ENCODE results near the gene ZNF48.

The ZNF48 gene

DNA sequence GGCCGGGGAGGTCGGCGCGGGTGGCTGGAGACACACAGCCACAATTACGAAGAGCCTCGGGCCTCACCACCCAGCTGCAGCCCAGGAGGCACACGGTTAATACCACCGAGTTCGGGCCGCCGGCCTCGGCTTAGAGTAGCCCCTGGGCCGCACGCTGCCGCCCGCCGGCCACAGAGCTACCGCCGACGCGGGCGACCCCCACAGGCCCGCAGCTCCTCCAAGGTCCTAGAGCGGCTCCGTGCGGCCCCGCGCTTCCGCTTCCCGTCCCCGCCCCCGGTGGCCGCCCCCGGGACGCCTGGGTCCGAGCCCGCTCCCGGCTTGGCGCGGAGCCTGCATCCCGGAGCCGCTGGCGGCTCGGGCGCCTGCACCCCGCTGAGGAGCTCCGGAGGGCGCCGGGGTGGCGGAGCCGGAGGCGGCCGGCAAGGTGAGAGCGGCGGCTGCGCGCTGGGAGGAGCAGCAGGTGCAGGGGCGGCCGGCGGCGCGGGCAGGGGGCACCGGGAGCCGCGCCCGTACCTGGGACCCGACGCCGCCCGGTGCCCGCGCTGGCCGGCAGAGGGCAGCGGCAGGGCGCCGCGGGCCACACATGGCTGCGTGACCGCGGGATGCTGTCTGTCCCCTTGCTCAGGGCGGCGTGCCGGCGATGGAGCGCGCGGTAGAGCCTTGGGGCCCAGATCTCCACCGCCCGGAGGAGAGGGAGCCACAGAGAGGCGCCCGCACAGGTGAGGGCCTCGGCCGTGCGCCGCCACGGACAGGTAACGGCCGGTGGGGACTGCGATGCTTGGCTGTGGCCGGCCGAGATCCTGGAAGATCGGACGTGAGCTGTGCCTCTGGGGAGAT is at the start of gene ZNF48:
Gene ZNF48, plus strand, starts transcription at position 266 of the 837 bp plus-strand sequence. Its CDS starts 375 bp downstream, at position 641.
- DNase-seq: peak; percentile 66 to 87 (median 77)

- DNase-seq: no peak
These were observed 48.9 kb upstream of the ZNF48 start for GRCh38 chr16:30346286-30346685.

- no peak for DNase-seq
These were observed 47.1 kb upstream of the ZNF48 start for GRCh38 chr16:30348113-30348512.

DNA sequence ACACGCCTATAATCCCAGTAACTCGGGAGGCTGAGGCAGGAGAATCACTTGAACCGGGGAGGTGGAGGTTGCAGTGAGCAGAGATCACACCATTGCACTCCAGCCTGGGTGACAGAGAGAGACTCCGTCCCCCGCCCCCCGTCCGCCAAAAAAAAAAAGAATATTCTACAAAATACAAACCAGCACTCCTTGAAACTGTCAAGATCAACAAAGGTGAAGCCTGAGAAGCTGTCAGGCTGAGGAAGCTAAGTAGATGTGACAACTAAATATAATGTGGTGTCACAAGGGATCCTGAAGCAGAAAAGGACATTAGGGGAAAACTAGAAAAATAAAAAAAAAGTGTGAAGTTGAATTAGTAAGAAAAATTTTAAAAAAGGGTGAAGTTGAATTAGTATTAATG is 46.3 kb upstream of the ZNF48 start:
- no peak for DNase-seq

- no peak for DNase-seq
These were observed 45.5 kb upstream of the ZNF48 start for GRCh38 chr16:30349675-30350074.

DNA sequence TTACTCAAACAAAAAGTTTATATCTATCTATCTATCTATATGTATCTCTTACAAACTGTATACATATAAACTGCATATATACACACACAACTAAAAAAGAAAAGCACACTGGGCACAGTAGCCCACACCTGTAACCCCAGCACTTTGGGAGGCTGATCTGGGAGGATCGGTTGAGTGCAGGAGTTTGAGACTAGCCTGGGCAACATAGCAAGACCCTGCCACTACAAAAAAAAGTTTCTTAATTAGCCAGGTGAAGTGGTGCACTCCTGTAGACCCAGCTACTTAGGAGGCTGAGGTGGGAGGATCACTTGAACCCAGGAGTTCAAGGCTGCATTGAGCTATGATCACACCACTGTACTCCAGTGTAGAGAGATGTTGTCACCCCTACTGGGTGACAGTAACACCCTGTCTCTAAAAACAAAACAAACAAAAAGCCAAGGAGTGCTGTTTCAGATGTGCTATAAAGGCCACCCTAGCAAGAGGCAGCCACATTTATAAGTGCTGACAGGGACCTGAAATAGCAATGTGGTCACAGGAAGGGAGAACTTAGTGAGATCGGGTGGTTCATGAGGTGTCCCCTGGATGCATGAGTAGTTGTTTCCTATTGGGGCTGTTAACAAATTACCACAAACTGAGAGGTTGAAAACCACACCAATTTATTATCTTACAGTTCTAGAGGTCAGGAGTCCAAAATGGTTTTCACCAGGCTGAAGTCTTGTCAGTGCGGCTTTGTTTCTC is 44.9 kb upstream of the ZNF48 start:
- DNase-seq: no peak

DNA sequence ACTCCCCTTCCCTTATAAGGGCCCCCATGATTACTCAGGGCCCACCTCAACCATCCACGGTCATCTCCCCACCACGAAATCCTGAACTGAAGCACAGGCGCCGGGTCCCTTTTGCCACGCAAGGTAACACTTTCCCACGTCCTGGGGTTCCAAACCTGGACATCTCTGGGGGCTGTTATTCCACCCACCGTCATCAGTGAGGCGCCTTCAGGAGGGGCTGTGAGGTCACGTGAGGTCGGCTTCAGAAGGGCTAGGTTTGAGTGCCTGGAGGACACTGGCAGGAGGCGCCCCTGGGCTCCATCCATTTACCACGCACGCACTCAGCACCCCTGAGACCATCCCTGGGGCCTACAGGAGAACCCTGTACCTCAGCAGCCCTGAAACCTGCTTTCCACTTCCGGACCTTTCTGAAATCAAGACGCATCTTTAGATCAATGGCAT is 44.2 kb upstream of the ZNF48 start:
- DNase-seq: no peak

DNA sequence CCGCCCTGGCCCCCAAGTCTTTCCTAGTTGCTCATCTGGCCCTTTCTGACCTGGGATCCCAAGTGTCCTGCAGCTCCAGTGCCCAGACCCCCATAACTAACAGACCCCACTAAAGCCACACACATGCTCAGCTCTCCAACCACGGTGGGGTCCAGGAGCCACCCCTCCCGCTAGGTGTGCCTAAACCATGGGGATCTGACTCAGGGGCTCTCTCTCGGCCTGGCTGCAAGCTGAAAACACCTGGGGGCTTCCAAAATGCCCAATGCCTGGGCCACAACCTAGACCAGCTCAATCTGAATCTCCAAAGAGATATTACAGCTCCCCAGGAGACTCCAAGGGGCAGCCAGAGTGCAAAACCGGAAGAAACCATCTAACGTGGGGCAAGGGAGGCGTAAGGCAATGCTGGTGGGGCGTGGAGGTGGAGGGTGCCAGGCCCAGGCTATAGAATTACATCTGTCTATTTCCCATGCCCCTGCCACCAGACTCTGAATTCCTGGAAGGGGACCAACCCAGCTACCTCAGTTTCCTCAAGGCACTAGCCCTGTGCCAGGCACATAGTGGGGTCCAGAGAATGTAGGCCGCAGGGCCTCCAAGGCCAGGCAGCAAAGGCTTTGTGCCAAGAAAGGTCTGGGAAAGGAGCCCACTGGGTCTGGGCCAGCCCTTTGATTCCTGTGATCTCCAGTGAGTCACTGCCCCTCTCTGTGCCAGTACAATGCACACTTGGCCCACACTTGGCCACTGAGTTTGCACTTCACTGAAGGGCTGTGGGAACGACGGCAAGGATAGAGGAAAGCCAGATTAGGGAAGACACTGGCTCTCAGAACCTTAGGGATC is 43.4 kb upstream of the ZNF48 start:
- no peak for DNase-seq

DNA sequence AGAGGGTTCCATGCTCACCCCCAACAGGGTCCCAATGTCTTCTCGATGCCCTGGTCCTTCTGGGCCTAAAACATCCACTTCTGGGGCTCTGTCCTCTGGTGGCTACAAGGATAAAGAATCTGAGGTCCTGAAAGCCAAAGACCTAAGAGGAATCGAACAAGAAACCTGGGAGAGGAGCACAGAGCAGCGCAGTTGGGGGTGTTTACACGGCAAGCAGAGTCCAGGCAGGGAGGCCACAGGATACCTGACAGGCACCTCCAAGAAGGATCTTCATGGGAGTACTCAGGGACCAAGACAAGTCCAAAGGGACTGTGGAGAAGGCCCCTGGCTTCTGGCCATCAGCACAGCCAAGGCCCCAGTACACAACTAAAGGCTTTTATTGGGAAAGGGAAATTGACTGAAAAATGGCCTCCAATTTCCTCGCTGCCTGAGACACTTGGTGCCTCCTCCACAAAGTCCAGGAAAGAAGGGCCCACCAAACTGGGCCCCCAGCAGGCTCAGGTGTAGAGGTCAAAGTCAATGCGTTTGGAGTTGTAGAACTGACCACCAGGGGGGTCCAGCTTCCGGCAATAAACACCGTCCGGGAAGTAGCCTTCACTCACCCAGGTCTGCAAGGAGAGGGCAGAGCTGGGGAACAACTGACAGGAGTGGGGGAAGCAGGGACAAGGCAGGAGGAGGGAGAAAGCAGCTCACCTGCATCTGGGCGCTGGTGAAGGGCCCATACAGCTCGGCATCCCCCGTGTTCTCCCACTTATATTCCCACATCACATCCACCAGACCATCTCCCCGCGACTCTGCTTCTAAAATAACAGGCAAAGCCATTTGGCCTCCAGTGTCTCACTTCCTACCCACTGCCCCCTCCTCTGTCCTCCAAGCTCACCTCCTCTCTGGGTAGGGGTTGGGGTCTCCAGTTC is 42.5 kb upstream of the ZNF48 start:
- DNase-seq: no peak

GRCh38 chr16:30353438-30354129 is 41.6 kb upstream of the ZNF48 start:
- DNase-seq: no peak

- DNase-seq: peak; percentile 75 to 82 (median 75)
These were observed 40.6 kb upstream of the ZNF48 start for GRCh38 chr16:30354423-30355143.

DNA sequence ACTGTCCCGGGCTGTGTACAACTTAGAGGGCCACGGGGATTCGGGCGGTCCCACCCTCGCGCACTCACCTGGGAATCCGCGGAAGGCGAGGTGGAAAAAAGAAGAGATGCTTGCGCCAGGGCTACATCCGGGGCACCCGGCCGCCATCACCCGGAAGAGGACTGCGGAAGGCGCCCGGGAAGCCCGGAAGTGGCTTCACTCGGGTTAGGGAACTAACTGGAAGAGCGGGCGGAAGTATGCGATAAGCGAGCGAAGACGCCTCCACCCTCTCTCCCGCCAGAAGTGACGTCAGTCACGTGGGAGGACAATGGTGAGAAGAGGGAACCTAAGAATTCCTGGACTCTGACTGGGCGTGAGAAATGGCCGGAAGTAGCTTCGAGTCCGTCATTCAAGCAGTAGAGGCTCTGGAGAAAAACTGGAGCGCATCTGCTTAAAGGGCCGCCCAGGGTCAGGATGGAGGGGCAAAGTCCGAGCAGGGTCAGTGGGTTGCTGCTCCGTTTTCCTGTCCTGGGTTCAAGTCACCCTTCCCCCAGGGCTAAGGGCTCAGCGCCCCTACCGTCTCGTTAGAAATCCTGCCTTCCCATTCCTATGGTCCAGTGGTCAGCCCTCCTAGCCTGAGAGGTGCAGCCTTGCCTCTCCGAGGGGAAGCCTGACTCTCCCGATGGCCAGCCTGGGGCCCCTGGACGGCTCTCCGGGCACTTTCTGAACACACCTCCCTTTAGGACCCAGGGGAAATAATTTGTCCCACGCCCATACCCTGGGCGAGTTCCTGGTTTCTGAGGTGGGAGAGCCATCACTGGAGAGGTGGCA is 39.9 kb upstream of the ZNF48 start, which contains the start of gene CD2BP2:
Gene CD2BP2, minus strand, starts transcription at position 165 of the 810 bp plus-strand sequence. CDS start 627 bp downstream, outside the sequence.
- DNase-seq: peak; percentile 99 to 100 (median 100)

GRCh38 chr16:30355954-30356308 is 39.3 kb upstream of the ZNF48 start:
- DNase-seq: peak in 2 of 3 donors; percentile 16 to 29

DNA sequence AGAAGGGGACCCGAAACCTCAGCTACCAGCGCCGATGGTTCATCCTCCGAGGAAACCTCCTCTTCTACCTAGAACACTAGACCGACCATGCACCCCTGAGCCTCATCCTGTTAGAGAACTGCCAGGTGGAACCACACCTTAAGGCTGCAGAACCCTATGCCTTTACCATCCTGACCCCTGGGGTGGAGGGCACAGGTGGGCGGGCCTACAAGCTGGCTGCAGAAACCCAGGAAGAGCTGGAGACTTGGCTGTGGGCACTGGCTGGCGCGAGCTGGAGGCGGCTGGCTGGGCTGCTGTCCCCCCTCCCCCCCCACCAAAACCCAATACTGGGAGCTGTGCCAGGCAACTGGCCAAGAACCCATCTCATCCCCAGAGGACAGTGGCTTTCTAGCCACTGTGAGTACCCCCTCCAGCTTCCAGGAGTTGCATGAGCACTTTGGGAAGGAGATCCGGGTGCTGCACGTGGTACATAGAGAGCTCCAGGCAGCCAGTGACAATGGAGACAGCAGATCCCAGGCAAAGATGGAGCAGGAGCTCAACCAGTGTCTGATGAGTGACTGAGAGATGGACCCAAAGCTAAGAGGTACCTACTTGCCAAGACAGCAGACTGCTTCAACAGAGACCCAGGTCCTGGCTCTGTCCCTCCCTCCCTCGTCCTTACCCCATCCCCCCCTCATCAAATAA is 38.7 kb upstream of the ZNF48 start:
- DNase-seq: no peak

DNA sequence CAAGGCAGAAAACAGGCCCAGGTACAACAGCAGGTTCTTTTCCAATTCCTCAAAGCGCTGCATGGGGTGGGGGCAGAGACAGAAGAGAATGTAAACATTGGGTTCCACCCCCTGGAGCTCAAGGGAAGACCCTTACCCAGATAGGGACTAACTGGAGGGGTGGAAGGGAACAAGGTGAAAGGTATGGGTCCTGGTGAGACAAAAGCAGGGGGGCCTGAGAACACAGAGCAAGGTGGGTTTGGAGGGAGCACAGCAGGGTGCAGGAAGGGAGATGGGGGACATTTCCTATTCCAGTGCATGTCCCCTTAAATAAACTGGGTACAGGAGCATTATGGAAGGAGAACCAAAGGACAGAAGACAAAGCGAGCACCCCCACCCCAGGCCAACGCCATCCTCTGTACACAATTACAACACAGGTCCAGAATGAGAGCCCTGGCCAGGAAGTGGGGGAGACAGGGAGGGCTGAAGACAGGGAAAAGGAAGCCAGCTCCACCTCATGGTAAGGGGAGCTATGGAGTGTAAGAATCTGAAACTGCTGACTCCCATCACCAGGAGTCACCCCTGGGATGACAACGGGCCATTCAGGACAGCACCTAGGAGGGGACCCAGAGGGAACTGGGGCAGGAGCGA is 38.0 kb upstream of the ZNF48 start:
- DNase-seq: no peak

DNA sequence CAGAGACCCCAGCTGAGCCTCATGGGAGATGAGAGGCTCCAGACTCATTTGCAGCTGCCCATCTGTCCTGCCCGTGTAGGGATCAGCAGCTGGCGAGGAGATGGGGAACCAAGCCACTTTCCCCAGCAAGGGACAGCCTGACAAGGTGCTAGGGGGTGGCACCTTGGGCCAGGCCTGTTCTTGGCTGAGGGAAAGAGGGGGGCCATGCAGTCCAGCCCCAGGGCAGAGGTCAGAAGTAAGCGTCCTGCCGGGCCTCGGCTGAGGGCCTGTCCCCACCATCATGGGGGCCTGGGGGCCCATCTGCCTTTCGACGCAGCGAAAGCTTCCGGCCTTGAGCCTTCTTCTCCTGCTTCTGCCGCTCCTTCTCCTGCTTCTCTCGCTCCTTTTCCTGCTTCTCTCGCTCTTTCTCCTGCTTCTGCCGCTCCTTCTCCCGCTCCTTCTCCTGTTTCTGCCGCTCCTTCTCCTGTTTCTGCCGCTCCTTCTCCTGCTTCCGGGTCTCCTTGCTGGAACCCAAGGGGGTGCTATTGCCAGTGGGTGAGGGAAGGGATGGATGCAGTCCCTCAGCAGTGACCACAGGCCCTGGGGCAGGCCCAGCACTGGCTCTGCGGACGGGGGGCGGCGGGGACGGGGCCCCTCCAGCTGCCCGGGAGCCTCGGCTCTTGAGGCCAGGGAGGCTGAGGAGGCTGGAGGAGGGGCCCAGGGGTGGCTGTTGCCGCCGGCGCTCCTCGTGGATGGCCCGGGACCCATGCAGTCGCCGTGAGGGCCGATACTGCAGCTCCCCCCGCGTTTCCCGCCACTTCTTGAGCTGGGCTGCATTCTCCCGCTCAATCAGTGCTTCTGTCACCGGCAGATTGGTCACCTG is 37.3 kb upstream of the ZNF48 start:
- no peak for DNase-seq

GRCh38 chr16:30358577-30358936 is 36.7 kb upstream of the ZNF48 start:
- DNase-seq: no peak

Measured in suppressor macrophage treated with lipopolysaccharide for 1 hour (primary cell).